ENCODE results near the gene SH2D1B.

The SH2D1B gene

DNA sequence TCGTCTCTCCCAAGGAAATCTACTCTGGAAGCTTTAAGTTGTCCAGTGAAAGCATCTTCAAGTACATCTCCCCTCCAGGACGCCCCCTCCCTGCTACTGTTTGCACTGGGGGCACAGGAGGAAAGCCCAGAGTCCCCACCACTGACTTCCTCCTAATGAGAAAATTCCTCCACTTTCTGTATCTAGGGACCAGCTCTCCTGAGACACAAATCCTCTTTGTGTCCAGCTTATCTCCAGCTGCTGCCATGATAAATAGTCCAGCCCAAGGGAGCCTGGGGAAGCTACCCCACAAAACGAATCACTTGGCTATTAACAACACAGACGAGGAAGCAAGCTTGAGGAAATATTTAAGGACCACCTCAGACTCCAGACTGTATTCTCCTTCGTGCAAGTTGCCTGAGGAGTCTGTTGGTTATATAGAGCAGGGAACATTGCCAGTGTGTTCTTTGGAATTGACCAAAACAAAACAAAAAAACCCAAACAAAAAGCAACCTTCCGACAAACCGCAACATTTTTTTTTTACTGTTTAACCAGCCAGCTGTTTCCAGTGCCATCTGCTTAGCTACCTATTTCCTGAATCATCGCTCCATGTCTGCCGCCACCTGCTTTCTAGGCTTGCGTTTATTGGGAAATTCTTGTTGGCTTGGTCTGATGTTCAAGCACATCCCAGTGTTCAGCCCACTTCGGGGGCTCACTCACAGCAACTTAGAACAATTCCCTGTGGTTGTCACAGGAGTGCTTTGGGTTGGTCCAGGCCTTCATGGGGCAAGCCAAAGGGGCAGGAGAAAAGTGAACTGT is 22.7 kb downstream of the SH2D1B start:
- no peak for DNase-seq
- Histone ChIP-seq H3K4me1 (ENCODE audit: control insufficient read depth, insufficient read depth, low read length, poor library complexity, severe bottlenecking) (no peaks in the 10 kb centered on the region), H3K27me3 (replicated peaks; ENCODE audit: control insufficient read depth, insufficient read depth, low read length, poor library complexity, severe bottlenecking) (no peaks in the 10 kb centered on the region), H3K4me3 (ENCODE audit: insufficient read depth, low read depth, low read length, poor library complexity, severe bottlenecking) (no peak overlapping the region), H3K27ac (ENCODE audit: insufficient read depth, low read length, poor library complexity, severe bottlenecking) (no peak overlapping the region), H3K9me3 (ENCODE audit: control insufficient read depth, low read length) (no peaks in the 10 kb centered on the region), H3K36me3 (ENCODE audit: control insufficient read depth, insufficient read depth, low read length) (no peaks in the 10 kb centered on the region)

DNA sequence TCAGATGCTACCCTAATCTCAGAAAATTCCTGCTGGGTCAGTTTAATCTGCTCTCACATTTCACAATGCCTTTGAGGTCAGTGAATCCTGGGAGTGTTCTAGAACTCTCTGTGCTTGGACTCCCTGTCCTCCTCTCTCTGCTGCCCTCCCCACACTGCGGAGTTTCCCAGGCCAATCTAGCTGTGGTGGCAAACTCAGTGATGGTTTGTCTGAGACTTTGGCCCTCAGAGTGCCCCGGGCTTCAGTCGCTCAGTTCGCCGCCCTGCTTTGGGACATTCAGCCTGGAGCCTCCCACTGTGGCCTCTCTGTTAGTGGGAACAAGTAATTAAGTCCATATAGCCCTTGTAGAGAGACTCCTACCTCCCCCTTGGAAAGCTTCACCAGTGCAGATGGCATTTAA is 23.3 kb downstream of the SH2D1B start:
- no peak for DNase-seq
- H3K4me1 ChIP-seq (ENCODE audit: control insufficient read depth, insufficient read depth, low read length, poor library complexity, severe bottlenecking), result no peaks in the 10 kb centered on the region
- no peaks in the 10 kb centered on the region for H3K27me3 ChIP-seq (replicated peaks; ENCODE audit: control insufficient read depth, insufficient read depth, low read length, poor library complexity, severe bottlenecking)
- no peaks in the 10 kb centered on the region for H3K9me3 ChIP-seq (ENCODE audit: control insufficient read depth, low read length)
- no peak overlapping the region for H3K27ac ChIP-seq (ENCODE audit: insufficient read depth, low read length, poor library complexity, severe bottlenecking)
- H3K4me3 ChIP-seq (ENCODE audit: insufficient read depth, low read depth, low read length, poor library complexity, severe bottlenecking), result no peak overlapping the region
- no peaks in the 10 kb centered on the region for H3K36me3 ChIP-seq (ENCODE audit: control insufficient read depth, insufficient read depth, low read length)

GRCh38 chr1:162388083-162388594 is 23.8 kb downstream of the SH2D1B start:
- no peaks in the 10 kb centered on the region for H3K36me3 ChIP-seq (ENCODE audit: control insufficient read depth, insufficient read depth, low read length)
- DNase-seq, result no peak
- H3K27me3 ChIP-seq (replicated peaks; ENCODE audit: control insufficient read depth, insufficient read depth, low read length, poor library complexity, severe bottlenecking), result no peaks in the 10 kb centered on the region
- H3K4me3 ChIP-seq (ENCODE audit: insufficient read depth, low read depth, low read length, poor library complexity, severe bottlenecking), result no peak overlapping the region
- no peaks in the 10 kb centered on the region for H3K4me1 ChIP-seq (ENCODE audit: control insufficient read depth, insufficient read depth, low read length, poor library complexity, severe bottlenecking)
- no peak overlapping the region for H3K27ac ChIP-seq (ENCODE audit: insufficient read depth, low read length, poor library complexity, severe bottlenecking)
- no peaks in the 10 kb centered on the region for H3K9me3 ChIP-seq (ENCODE audit: control insufficient read depth, low read length)

DNA sequence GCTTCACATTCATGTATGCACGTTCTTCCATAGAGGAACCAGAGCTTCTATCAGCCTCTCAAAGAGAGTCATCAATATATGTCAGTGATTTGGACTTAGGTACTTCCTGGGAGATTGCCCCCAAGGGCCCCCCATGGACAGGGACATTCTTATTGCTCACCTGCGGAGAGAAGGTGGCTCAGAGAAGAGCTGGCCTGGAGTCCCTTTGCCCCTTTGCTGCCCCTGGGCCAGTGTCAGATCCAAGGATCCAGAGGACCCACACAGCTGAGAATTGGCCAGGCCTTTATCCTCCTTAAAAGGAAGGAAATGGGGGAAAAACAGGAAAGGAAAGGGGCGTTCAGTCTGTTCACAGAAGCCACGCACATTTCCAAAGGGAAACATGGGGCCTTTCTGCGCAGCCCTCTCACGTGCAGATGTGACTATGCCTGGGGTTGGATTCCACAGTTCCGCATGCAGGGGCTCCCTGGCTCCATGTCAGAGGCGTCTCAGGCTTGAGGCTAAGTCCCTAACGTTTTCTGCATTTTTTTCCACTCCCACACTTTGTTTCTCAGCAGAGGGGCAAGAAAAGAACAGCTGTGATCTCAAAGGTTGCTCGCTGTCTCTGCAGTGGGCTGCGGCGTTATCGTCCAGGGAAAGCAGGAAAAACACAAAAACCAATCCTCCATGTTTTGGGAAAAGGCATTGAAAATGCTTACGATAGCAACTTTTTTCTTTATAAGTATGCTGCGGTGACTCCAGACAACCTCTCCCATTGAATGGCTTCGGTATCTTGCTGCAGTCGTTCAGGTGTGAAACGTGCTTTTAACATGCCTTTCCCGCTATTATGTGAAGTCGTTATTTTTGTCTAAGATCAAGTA is 24.5 kb downstream of the SH2D1B start:
- H3K9me3 ChIP-seq (ENCODE audit: control insufficient read depth, low read length), result no peaks in the 10 kb centered on the region
- no peaks in the 10 kb centered on the region for H3K4me1 ChIP-seq (ENCODE audit: control insufficient read depth, insufficient read depth, low read length, poor library complexity, severe bottlenecking)
- no peak overlapping the region for H3K27ac ChIP-seq (ENCODE audit: insufficient read depth, low read length, poor library complexity, severe bottlenecking)
- no peak for DNase-seq
- H3K36me3 ChIP-seq (ENCODE audit: control insufficient read depth, insufficient read depth, low read length), result no peaks in the 10 kb centered on the region
- no peaks in the 10 kb centered on the region for H3K27me3 ChIP-seq (replicated peaks; ENCODE audit: control insufficient read depth, insufficient read depth, low read length, poor library complexity, severe bottlenecking)
- no peak overlapping the region for H3K4me3 ChIP-seq (ENCODE audit: insufficient read depth, low read depth, low read length, poor library complexity, severe bottlenecking)

DNA sequence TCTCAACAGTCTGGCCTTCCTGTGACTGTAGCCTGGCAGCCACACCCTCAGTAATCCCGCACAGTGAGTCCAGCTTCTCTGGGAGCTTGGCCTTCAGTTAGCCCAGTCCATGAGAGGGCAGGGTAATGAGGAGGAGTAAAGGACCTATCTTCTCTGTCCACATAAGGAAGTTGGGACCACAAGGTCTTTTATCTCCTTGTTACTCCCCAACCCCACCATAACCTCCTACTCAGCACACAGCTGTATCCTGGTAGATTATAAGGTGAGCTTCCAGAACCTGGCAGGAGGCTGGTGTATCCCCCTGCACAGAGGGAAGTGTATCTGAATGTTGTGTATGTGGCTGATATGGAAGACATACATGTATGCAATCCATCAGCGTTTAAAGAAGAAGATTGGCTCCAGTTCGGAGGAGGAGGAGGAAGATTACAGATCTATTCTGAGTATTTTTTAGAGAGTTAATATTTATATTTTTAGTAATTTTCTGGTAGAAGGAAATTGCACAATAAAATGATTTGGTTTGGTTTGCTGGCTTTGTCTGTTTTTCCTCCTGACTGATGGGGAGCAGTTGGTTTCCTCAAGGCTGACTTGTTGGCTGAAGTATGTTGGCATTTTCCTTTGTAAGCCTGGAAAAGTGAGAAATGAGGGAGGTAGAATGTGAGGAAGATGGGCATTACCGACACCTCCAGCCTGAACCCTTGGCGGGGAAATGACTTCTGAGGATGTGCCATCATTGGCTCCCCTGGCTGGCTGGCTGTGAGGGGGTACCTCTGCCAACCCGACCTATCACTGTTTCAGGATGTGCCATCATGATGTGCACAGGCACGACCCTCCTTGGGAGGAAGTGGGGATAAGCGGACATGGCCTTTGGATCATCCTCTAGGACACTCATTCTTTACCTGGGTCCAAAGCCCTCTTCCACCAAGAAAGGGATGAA is 25.4 kb downstream of the SH2D1B start:
- Histone ChIP-seq H3K4me3 (ENCODE audit: insufficient read depth, low read depth, low read length, poor library complexity, severe bottlenecking) (no peak overlapping the region), H3K27ac (ENCODE audit: insufficient read depth, low read length, poor library complexity, severe bottlenecking) (no peak overlapping the region), H3K4me1 (ENCODE audit: control insufficient read depth, insufficient read depth, low read length, poor library complexity, severe bottlenecking) (no peaks in the 10 kb centered on the region), H3K36me3 (ENCODE audit: control insufficient read depth, insufficient read depth, low read length) (no peaks in the 10 kb centered on the region), H3K9me3 (ENCODE audit: control insufficient read depth, low read length) (no peaks in the 10 kb centered on the region), H3K27me3 (replicated peaks; ENCODE audit: control insufficient read depth, insufficient read depth, low read length, poor library complexity, severe bottlenecking) (no peaks in the 10 kb centered on the region)
- no peak for DNase-seq

- DNase-seq, result no peak
- Histone ChIP-seq H3K36me3 (ENCODE audit: control insufficient read depth, insufficient read depth, low read length) (no peaks in the 10 kb centered on the region), H3K4me3 (ENCODE audit: insufficient read depth, low read depth, low read length, poor library complexity, severe bottlenecking) (no peak overlapping the region), H3K9me3 (ENCODE audit: control insufficient read depth, low read length) (no peaks in the 10 kb centered on the region), H3K27me3 (replicated peaks; ENCODE audit: control insufficient read depth, insufficient read depth, low read length, poor library complexity, severe bottlenecking) (no peaks in the 10 kb centered on the region), H3K4me1 (ENCODE audit: control insufficient read depth, insufficient read depth, low read length, poor library complexity, severe bottlenecking) (no peaks in the 10 kb centered on the region), H3K27ac (ENCODE audit: insufficient read depth, low read length, poor library complexity, severe bottlenecking) (no peak overlapping the region)
These were observed 26.2 kb downstream of the SH2D1B start for GRCh38 chr1:162385702-162386101.

DNA sequence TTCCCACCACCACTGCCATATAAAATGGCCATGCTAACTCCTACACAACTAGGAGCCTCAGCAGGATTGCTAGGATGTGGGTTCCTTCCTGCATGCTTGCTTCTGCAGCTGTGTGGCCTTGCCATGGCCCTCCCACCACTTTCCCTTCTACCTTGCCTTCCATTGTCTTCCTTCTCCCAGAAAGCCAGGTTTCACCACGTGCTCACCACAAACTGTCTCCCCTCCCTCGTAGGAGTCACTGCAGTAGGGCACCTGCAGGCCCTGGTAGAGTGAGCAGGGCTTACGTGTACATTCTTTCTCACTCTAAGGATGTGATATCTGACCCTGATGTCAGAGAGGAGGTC is 26.7 kb downstream of the SH2D1B start:
- no peaks in the 10 kb centered on the region for H3K27me3 ChIP-seq (replicated peaks; ENCODE audit: control insufficient read depth, insufficient read depth, low read length, poor library complexity, severe bottlenecking)
- no peak for DNase-seq
- no peaks in the 10 kb centered on the region for H3K4me1 ChIP-seq (ENCODE audit: control insufficient read depth, insufficient read depth, low read length, poor library complexity, severe bottlenecking)
- H3K9me3 ChIP-seq (ENCODE audit: control insufficient read depth, low read length), result no peaks in the 10 kb centered on the region
- no peak overlapping the region for H3K27ac ChIP-seq (ENCODE audit: insufficient read depth, low read length, poor library complexity, severe bottlenecking)
- H3K4me3 ChIP-seq (ENCODE audit: insufficient read depth, low read depth, low read length, poor library complexity, severe bottlenecking), result no peak overlapping the region
- H3K36me3 ChIP-seq (ENCODE audit: control insufficient read depth, insufficient read depth, low read length), result no peaks in the 10 kb centered on the region

- no peak for DNase-seq
- no peaks in the 10 kb centered on the region for H3K36me3 ChIP-seq (ENCODE audit: control insufficient read depth, insufficient read depth, low read length)
These were observed 27.2 kb downstream of the SH2D1B start for GRCh38 chr1:162384601-162385279.

DNA sequence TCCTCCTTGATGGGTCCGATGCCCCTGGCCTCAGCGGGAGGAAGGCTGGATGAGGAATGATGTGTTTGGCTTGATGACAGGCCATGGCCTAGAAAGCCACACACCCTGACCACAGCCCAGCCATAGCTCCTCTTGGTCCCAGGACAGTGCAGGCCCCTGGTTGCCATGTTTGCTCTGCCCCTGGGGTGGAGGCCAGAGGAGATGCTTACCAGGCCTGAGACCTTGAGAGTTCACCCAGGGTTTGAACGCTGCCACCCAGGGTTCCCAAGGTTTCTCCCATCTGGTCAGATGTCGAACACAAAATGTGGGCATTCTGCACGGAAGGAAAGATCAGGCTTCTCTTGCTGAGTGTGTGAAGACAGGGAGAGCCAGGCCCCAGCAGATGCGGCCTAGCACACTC is 27.8 kb downstream of the SH2D1B start:
- no peaks in the 10 kb centered on the region for H3K36me3 ChIP-seq (ENCODE audit: control insufficient read depth, insufficient read depth, low read length)
- no peak overlapping the region for H3K27ac ChIP-seq (ENCODE audit: insufficient read depth, low read length, poor library complexity, severe bottlenecking)
- no peaks in the 10 kb centered on the region for H3K9me3 ChIP-seq (ENCODE audit: control insufficient read depth, low read length)
- no peak overlapping the region for H3K4me3 ChIP-seq (ENCODE audit: insufficient read depth, low read depth, low read length, poor library complexity, severe bottlenecking)
- no peaks in the 10 kb centered on the region for H3K27me3 ChIP-seq (replicated peaks; ENCODE audit: control insufficient read depth, insufficient read depth, low read length, poor library complexity, severe bottlenecking)
- no peak for DNase-seq
- H3K4me1 ChIP-seq (ENCODE audit: control insufficient read depth, insufficient read depth, low read length, poor library complexity, severe bottlenecking), result no peaks in the 10 kb centered on the region

More at GRCh38 chr1:162384601-162385279, 27.2 kb downstream of the SH2D1B start:
- no peak overlapping the region for H3K27ac ChIP-seq (ENCODE audit: insufficient read depth, low read length, poor library complexity, severe bottlenecking)
- H3K4me1 ChIP-seq (ENCODE audit: control insufficient read depth, insufficient read depth, low read length, poor library complexity, severe bottlenecking), result no peaks in the 10 kb centered on the region
- H3K9me3 ChIP-seq (ENCODE audit: control insufficient read depth, low read length), result no peaks in the 10 kb centered on the region
- H3K4me3 ChIP-seq (ENCODE audit: insufficient read depth, low read depth, low read length, poor library complexity, severe bottlenecking), result no peak overlapping the region
- H3K27me3 ChIP-seq (replicated peaks; ENCODE audit: control insufficient read depth, insufficient read depth, low read length, poor library complexity, severe bottlenecking), result no peaks in the 10 kb centered on the region
